Globus pallidus (tissue), 1 donor: ENCODE results near the gene CD40LG.

Experiments used
- DNase-seq: peaks from one replicate; pipeline ENCODE4 v3.0.0-alpha.2; 2015; ENCODE audit warnings: low spot score

CD40LG gene

GRCh38 chrX:136697156-136697555, 49.2 kb downstream of the CD40LG start:
- DNase-seq, result no peak

- DNase-seq, result no peak
These were observed 60.4 kb downstream of the CD40LG start for GRCh38 chrX:136708348-136708747.
